ENCODE results near the gene SCMH1. TPM values are rescaled to one million over a fixed set of nuclear protein-coding genes. Genes with fewer than 3 reads are reported as not detected.

SCMH1 gene
- total and polyA plus RNA-seq, 2 of the 4 experiments (the other 2 are of a cell fraction) = 9.0 to 19.4 TPM

GRCh38 chr1:41108696-41109275 lies 133.3 kb downstream of the SCMH1 start:
- TF ChIP-seq CEBPB (IDR thresholded peaks at IDR 0.05; ENCODE audit: low read depth, low read length) (peak; percentile 30; the same call in 1 of the 2 replicates), ELK1 (IDR thresholded peaks at IDR 0.05; ENCODE audit: borderline replicate concordance, low read depth, low read length) (no peak), USF2 (IDR thresholded peaks at IDR 0.05; ENCODE audit: low read depth, low read length) (no peak)

More at GRCh38 chr1:41108696-41109275, 133.3 kb downstream of the SCMH1 start:
- Histone ChIP-seq H3K36me3 (ENCODE audit: control insufficient read depth, insufficient read depth, low read length) (peaks cover 6% of the 10 kb centered on the region), H2BK5ac (ENCODE audit: low read depth, low read length, poor library complexity, severe bottlenecking) (peak overlapping the region; percentile 69), H3K4me1 (ENCODE audit: control insufficient read depth, insufficient read depth, low read length) (peaks cover 9% of the 10 kb centered on the region), H3K27me3 (ENCODE audit: control insufficient read depth, insufficient read depth, low read length) (no peaks in the 10 kb centered on the region), H3K9ac (ENCODE audit: low read depth, low read length) (no peak overlapping the region), H2BK120ac (ENCODE audit: low read depth, low read length) (peak overlapping the region; percentile 84), H2AK5ac (ENCODE audit: low read depth, low read length) (peak overlapping the region; percentile 41), H3K4me2 (ENCODE audit: low read depth, low read length) (0 out of 2 replicates have a peak overlapping the region, but pooled peaks have one; percentile 27), H3K9me3 (ENCODE audit: control insufficient read depth, insufficient read depth, low read length) (no peaks in the 10 kb centered on the region), H2AFZ (replicated peaks; ENCODE audit: low read length, poor library complexity) (no peak overlapping the region), H4K8ac (ENCODE audit: low read depth in 2 of 2, low read length in 2 of 2) (peak overlapping the region; percentile 10 to 38; a peak in 2 of 4 replicates), H3K27ac (ENCODE audit: insufficient read depth, low read length) (peak overlapping the region; percentile 85; the same call in 1 of the 2 replicates), H2BK20ac (ENCODE audit: low read depth, low read length) (peak overlapping the region; percentile 66), H3K4ac (ENCODE audit: low read depth, low read length) (peak overlapping the region; percentile 47), H3K79me1 (ENCODE audit: low read depth in 1 of 2, low read length in 2 of 2) (peaks cover 0 to 7% of the 10 kb centered on the region in 2 experiments; a peak in 2 of 4 replicates), H4K91ac (ENCODE audit: insufficient read depth, low read depth, low read length) (peak overlapping the region; percentile 76), H3K9me1 (ENCODE audit: insufficient read depth, low read length) (peaks cover 9% of the 10 kb centered on the region), H3K4me3 (ENCODE audit: insufficient read depth, low read depth, low read length) (no peak overlapping the region), H2AK9ac (replicated peaks; ENCODE audit: low read depth, low read length, poor library complexity) (no peak overlapping the region), H2BK15ac (ENCODE audit: low read depth, low read length) (peak overlapping the region; percentile 69; the same call in 2 of the 3 replicates), H3K14ac (replicated peaks; ENCODE audit: low read depth, low read length) (peak overlapping the region; percentile 46), H4K5ac (ENCODE audit: low read depth, low read length) (peak overlapping the region; percentile 28; the same call in 1 of the 2 replicates), H3K23ac (ENCODE audit: low read depth, low read length) (peak overlapping the region; percentile 80), H3K56ac (ENCODE audit: extremely low read depth, insufficient read depth, low read length) (0 out of 2 replicates have a peak overlapping the region, but pooled peaks have one; percentile 8), H3K18ac (ENCODE audit: low read depth, low read length) (peak overlapping the region; percentile 70), H4K20me1 (ENCODE audit: insufficient read depth, low read length) (peaks cover 8% of the 10 kb centered on the region; the same call in 1 of the 2 replicates)
- BruUV-seq (replicated peaks) = no TSS peak
- WGBS, 2 experiments (ENCODE audit: extremely low coverage in 2 of 2, insufficient read length in 1 of 2) = no CpG with 5 or more reads among the region's 1 CpG
- DNase-seq (peak; percentile 11), ATAC-seq (ENCODE audit: low read depth) (no peak)
- intact Hi-C loops (cut with micrococcal nuclease) = loop anchor here (1.0 kb wide), 1 partner anchor 44 kb away; no protein-coding TSS in a partner anchor
- in situ Hi-C loops (cut with MboI; ENCODE audit: low sequenced_read_pairs) = no loop called here
- ChIA-PET POLR2A (ENCODE audit: unreplicated experiment) (no interaction called here), CTCF (interaction anchor here (2.6 kb wide), 1 partner anchor 15 kb away, joined by 8 read pairs; no protein-coding TSS in a partner anchor)
- dilution Hi-C loops (cut with HindIII; ENCODE audit: low sequenced_read_pairs, unreplicated experiment) = no loop called here

All from IMR-90 (cell line).